Measurements from ENCODE around the gene FAM13A. TPM values are rescaled to one million over a fixed set of nuclear protein-coding genes. Genes with fewer than 3 reads are reported as not detected.

FAM13A gene
- total and polyA plus RNA-seq, 2 donors (not counting 1 experiment from before 2014, with no cell fraction given): 0.51 to 2.1 TPM

DNA sequence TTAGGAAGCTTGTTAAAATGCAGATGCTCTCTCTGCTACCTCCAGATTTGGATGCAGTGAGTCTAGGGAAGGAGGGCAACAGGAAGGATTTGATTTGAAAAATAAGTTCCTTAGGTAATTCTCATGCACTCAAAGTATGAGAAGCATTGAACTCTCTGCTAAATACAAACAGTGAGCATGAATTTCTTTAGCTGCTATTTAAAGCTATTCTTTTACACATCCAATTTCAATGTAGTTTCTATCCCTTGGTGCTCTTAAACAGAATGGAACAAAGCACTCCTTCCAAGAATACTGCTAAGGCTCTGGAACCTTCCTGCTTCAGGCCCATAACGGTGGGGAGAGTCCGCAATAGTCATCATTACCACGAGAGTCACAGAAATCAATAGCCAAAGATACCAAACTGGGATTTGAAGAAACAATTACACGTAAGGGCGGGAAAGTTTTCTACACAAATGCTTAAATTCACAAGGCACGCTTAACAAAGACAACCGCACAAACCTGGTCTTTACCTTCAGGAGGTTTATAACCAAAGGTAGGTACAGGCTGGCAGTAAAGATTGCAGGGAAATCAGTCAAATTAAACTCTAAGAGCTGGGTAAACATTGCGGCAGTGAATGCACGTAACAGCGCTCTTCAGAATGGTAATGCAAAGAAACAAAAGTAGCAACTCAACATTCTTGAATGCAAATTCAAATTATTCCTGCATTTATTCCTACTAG, 236.1 kb downstream of the FAM13A start:
- Mint-ChIP-seq H3K4me1 (peaks cover 13% of the 10 kb centered on the region), H3K9me3 (ENCODE audit: insufficient read depth) (no peaks in the 10 kb centered on the region), H3K27ac (no peak overlapping the region), H3K4me3 (no peak overlapping the region), H3K27me3 (no peaks in the 10 kb centered on the region)
- H3K4me1 ChIP-seq (ENCODE audit: control insufficient read depth in 2 of 2, insufficient read depth in 2 of 2, low read length in 2 of 2): peaks cover 4 to 7% of the 10 kb centered on the region in 2 donors
- H3K27ac ChIP-seq (ENCODE audit: low read length in 2 of 2): no peak overlapping the region
- no peak overlapping the region for H3K4me2 ChIP-seq (replicated peaks; ENCODE audit: low read depth, low read length, poor library complexity, severe bottlenecking)
- H2AFZ ChIP-seq (ENCODE audit: insufficient read depth, low read depth, low read length, poor library complexity, severe bottlenecking): no peak overlapping the region
- TF ChIP-seq, protein P1, sequence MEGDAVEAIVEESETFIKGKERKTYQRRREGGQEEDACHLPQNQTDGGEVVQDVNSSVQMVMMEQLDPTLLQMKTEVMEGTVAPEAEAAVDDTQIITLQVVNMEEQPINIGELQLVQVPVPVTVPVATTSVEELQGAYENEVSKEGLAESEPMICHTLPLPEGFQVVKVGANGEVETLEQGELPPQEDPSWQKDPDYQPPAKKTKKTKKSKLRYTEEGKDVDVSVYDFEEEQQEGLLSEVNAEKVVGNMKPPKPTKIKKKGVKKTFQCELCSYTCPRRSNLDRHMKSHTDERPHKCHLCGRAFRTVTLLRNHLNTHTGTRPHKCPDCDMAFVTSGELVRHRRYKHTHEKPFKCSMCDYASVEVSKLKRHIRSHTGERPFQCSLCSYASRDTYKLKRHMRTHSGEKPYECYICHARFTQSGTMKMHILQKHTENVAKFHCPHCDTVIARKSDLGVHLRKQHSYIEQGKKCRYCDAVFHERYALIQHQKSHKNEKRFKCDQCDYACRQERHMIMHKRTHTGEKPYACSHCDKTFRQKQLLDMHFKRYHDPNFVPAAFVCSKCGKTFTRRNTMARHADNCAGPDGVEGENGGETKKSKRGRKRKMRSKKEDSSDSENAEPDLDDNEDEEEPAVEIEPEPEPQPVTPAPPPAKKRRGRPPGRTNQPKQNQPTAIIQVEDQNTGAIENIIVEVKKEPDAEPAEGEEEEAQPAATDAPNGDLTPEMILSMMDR (IDR thresholded peaks at IDR 0.05): no peak
- TF ChIP-seq EZH2 (IDR thresholded peaks at IDR 0.05; ENCODE audit: borderline replicate concordance, insufficient read depth, low read depth, low read length, poor library complexity, severe bottlenecking): no peak
- ATAC-seq (ENCODE audit: low read depth): no peak
- H3K79me2 ChIP-seq (ENCODE audit: control insufficient read depth, insufficient read depth, low read length): no peaks in the 10 kb centered on the region
- WGBS (ENCODE audit: insufficient coverage): 92% methylated on average over 6 of the region's 10 CpGs
- intact Hi-C loops (cut with micrococcal nuclease): loop anchor here (5.0 kb wide), 1 partner anchor 291 kb away; the partner anchor contains the start of gene TIGD2
- H3K36me3 ChIP-seq (replicated peaks in 1 of 2; ENCODE audit: control extremely low read depth in 1 of 2, control insufficient read depth in 1 of 2, extremely low read depth in 1 of 2, insufficient read depth in 2 of 2, low read length in 1 of 2): no peaks in the 10 kb centered on the region
- no peaks in the 10 kb centered on the region for H3K9me3 ChIP-seq (ENCODE audit: control extremely low read depth in 1 of 3, control insufficient read depth in 2 of 3, insufficient read depth in 1 of 3, low read length in 2 of 3)
- no peaks in the 10 kb centered on the region for H3K27me3 ChIP-seq (replicated peaks in 1 of 4; ENCODE audit: control extremely low read depth in 1 of 4, control insufficient read depth in 3 of 4, insufficient read depth in 4 of 4, low read length in 3 of 4)
- no peak for DNase-seq
- CTCF ChIA-PET: interaction anchor here (0.9 to 7.6 kb wide), 4 partner anchors 9 to 208 kb away, joined by 3 to 148 read pairs (median 5); no protein-coding TSS in a partner anchor
- H3K9ac ChIP-seq (ENCODE audit: low read length): no peak overlapping the region
- no peak overlapping the region for H3K4me3 ChIP-seq (ENCODE audit: control extremely low read depth in 1 of 5, extremely low read depth in 1 of 5, insufficient read depth in 1 of 5, low read depth in 2 of 5, low read length in 4 of 5)
- H4K20me1 ChIP-seq (ENCODE audit: control insufficient read depth, insufficient read depth, low read length, poor library complexity, severe bottlenecking): no peaks in the 10 kb centered on the region
- POLR2A ChIA-PET: no interaction called here
